SK-N-SH (cell line): ENCODE measurements around the gene ASH1L. TPM values are rescaled to one million over a fixed set of nuclear protein-coding genes. Genes with fewer than 3 reads are reported as not detected.
"Not testable (repeated sequence)": the region's sequence is repeated elsewhere in the genome, so short reads cannot be mapped to it uniquely, and the experiment has no call there.

Source experiments
- CTCF ChIA-PET: fragments of 300-600, 350-600 bp; formaldehyde crosslinking; extraction: SDS; loops from one replicate; lab custom pipeline; 2021; lab: Yijun Ruan, JAX
- POLR2A ChIA-PET: fragments of 350-600 bp; sonication (Branson Sonifier 250); formaldehyde crosslinking; extraction: SDS; loops from one replicate; lab custom pipeline; 2020; ENCODE audit warnings: antibody characterized with exemption, inconsistent platforms; lab: Yijun Ruan, JAX
- DNase-seq: peaks from one replicate; pipeline ENCODE4 v3.0.0; 2012
- H2AFZ ChIP-seq: fragments of 200-600 bp; sonication (generic); 2 replicates; pipeline ENCODE4 v1.8.1; 2016; ENCODE audit warnings: antibody characterized with exemption, mild to moderate bottlenecking, low read depth
- H3F3A ChIP-seq: fragments of 200-600 bp; sonication (generic); replicated peaks from 2 replicates; pipeline ENCODE3; 2016; ENCODE audit warnings: antibody characterized with exemption, mild to moderate bottlenecking; ENCODE audit not compliant: insufficient read depth
- H3K27ac ChIP-seq, 2 experiments: fragments of 200-500 bp in 1 of 2; fragments of 200-600 bp in 1 of 2; sonication (Bioruptor generic) in 1 of 2; sonication (generic), shearing (Covaris generic) in 1 of 2; 2 replicates each; pipeline versions ENCODE4 v1.5.1 to v1.6.1; 2014 to 2016; ENCODE audit warnings: low read depth in 2 of 2, inconsistent platforms in 1 of 2, low read length in 1 of 2, mild to moderate bottlenecking in 1 of 2, mixed read lengths in 1 of 2
- H3K27me3 ChIP-seq: fragments of 200-600 bp; sonication (generic), shearing (Covaris generic); 2 replicates; pipeline ENCODE4 v1.6.1; 2016; ENCODE audit warnings: mixed run types; ENCODE audit not compliant: insufficient read depth
- H3K36me3 ChIP-seq, 2 experiments: fragments of 200-500 bp in 1 of 2; fragments of 200-600 bp in 1 of 2; sonication (Bioruptor generic) in 1 of 2; sonication (generic) in 1 of 2; replicated peaks in 1 of 2; 2 replicates each; pipeline versions ENCODE3 to v1.5.1; 2014 to 2016; ENCODE audit warnings: low read length in 1 of 2, mild to moderate bottlenecking in 1 of 2; ENCODE audit not compliant: insufficient read depth in 2 of 2, control insufficient read depth in 1 of 2
- H3K4me1 ChIP-seq, 2 experiments: fragments of 200-500 bp in 1 of 2; fragments of 200-600 bp in 1 of 2; sonication (Bioruptor generic) in 1 of 2; sonication (generic), shearing (Covaris generic) in 1 of 2; 2 replicates each; pipeline versions ENCODE4 v1.5.1 to v1.6.1; 2014 to 2016; ENCODE audit warnings: low read depth in 1 of 2, low read length in 1 of 2, mixed run types in 1 of 2; ENCODE audit not compliant: insufficient read depth in 2 of 2, control insufficient read depth in 1 of 2
- H3K4me2 ChIP-seq: fragments of 200-600 bp; sonication (generic), shearing (Covaris generic); 2 replicates; pipeline ENCODE4 v1.6.1; 2017; ENCODE audit warnings: mixed run types
- H3K4me3 ChIP-seq, 2 experiments: fragments of 200-500 bp in 1 of 2; fragments of 200-600 bp in 1 of 2; sonication (Bioruptor generic) in 1 of 2; sonication (generic), shearing (Covaris generic) in 1 of 2; 2 replicates each; pipeline versions ENCODE4 v1.5.1 to v1.8.1; 2014 to 2016; ENCODE audit warnings: low read depth in 2 of 2, inconsistent platforms in 1 of 2, low read length in 1 of 2, mild to moderate bottlenecking in 1 of 2, mixed read lengths in 1 of 2, moderate library complexity in 1 of 2
- H3K79me2 ChIP-seq: fragments of 200-600 bp; sonication (generic); 2 replicates; pipeline ENCODE4 v1.8.1; 2017; ENCODE audit warnings: mild to moderate bottlenecking; ENCODE audit not compliant: insufficient read depth
- H3K9ac ChIP-seq: fragments of 200-600 bp; sonication (generic); 2 replicates; pipeline ENCODE4 v1.6.1; 2017; ENCODE audit warnings: mixed run types
- H3K9me2 ChIP-seq: fragments of 200-600 bp; sonication (generic); 2 replicates; pipeline ENCODE4 v1.6.1; 2017; ENCODE audit warnings: mixed run types
- H3K9me3 ChIP-seq: fragments of 200-600 bp; sonication (generic); 2 replicates; pipeline ENCODE4 v1.6.1; 2017; ENCODE audit warnings: mixed run types, mild to moderate bottlenecking, moderate library complexity
- H4K20me1 ChIP-seq: fragments of 200-600 bp; sonication (generic); 2 replicates; pipeline ENCODE4 v1.6.1; 2017; ENCODE audit warnings: mild to moderate bottlenecking, mixed run types; ENCODE audit not compliant: insufficient read depth
- EP300 ChIP-seq, 2 experiments: IDR thresholded peaks; 2 replicates each; pipeline versions ENCODE4 v1.4.0 to v1.6.1; 2012; ENCODE audit warnings: borderline replicate concordance in 1 of 2, low read depth in 1 of 2, low read length in 1 of 2
- EZH2phosphoT487 ChIP-seq: fragments of 200-600 bp; sonication (generic); IDR thresholded peaks from 2 replicates; pipeline ENCODE4 v1.6.1; 2017; ENCODE audit warnings: low read depth, mixed run types, mild to moderate bottlenecking, antibody characterized with exemption, moderate library complexity, borderline replicate concordance
- FOXM1 ChIP-seq: IDR thresholded peaks from 2 replicates; pipeline ENCODE4 v1.4.0; 2012; ENCODE audit warnings: low read depth, mild to moderate bottlenecking
- JUND ChIP-seq: IDR thresholded peaks from 2 replicates; pipeline ENCODE4 v1.4.0; 2012
- POLR2AphosphoS5 ChIP-seq: IDR thresholded peaks from 2 replicates; pipeline ENCODE4 v1.6.1; 2012; ENCODE audit warnings: low read depth, low read length
- TEAD4 ChIP-seq: IDR thresholded peaks from 2 replicates; pipeline ENCODE4 v1.4.0; 2012; ENCODE audit warnings: mild to moderate bottlenecking, borderline replicate concordance; ENCODE audit not compliant: insufficient read depth
- YY1 ChIP-seq: IDR thresholded peaks from 2 replicates; pipeline ENCODE4 v1.4.0; 2012; ENCODE audit warnings: low read depth, mild to moderate bottlenecking
- WGBS: methylation state at CpG from one replicate; pipeline ENCODE4 v1.1.6; 2017; ENCODE audit warnings: low lambda C conversion rate; 5-methylcytosine and 5-hydroxymethylcytosine counted together
- polyA plus RNA-seq, 3 experiments: library from polyadenylated mRNA; depleted of rRNA; stranded (reverse); fragments of >200 nt; gene quantifications; 2 replicates each; pipeline ENCODE4 v1.2.3, GENCODE V29; 2012
- TF ChIP-seq, protein P1 (sequence below): IDR thresholded peaks from 2 replicates; pipeline ENCODE4 v1.4.0; 2012; ENCODE audit warnings: low read depth, borderline replicate concordance
- TF ChIP-seq, protein P2 (sequence below): fragments of 200-600 bp; sonication (generic); IDR thresholded peaks from 2 replicates; pipeline ENCODE4 v1.6.1; 2017; ENCODE audit warnings: antibody characterized with exemption, mild to moderate bottlenecking, moderate library complexity
- TF ChIP-seq, protein P3 (sequence below): fragments of 150-350 bp; IDR thresholded peaks from 2 replicates; pipeline ENCODE4 v1.6.1; 2016; ENCODE audit warnings: mild to moderate bottlenecking, low read depth, low read length
- TF ChIP-seq, protein P4 (sequence below): IDR thresholded peaks from 2 replicates; pipeline ENCODE4; 2012
- TF ChIP-seq, protein P5 (sequence below): IDR thresholded peaks from 2 replicates; pipeline ENCODE4 v1.4.0; 2012; ENCODE audit warnings: low read depth

Gene ASH1L
- polyA plus RNA-seq, 1 of the 3 experiments (the other 2 are of a cell fraction), result 13.4 TPM

DNA sequence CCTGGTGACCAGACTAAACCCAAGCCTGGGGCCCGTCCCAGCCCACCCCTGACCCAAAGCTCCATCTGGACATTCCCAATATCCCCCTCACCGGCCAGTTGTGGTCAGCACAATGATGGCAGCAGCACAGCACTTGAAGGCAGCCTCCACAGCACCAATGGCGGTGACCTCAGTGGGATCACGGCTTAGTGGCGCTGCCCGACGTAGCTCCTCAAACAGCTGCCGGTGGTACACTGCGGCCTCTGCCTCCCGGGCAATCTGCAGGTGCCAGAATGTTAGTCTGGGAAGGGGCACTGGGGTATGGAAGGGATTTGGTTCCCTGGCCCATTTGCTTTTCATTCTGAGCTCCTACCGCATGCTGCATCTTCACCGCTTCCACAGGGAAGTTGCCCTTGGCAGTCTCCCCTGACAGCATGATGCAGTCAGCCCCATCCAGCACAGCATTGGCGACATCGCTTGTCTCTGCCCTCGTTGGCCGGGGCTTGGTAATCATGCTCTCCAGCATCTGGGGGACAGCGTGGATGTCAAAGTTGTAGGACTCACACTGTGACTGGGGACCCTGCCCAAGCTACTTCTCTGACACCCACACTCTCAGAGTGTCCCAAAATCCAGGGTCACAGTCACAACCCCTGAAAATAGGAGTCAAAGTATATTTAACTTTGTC, 269.4 kb downstream of the ASH1L start:
- Histone ChIP-seq H3K9me2 (no peaks in the 10 kb centered on the region), H3F3A (no peaks in the 10 kb centered on the region), H3K79me2 (no peaks in the 10 kb centered on the region), H2AFZ (no peak overlapping the region), H3K9ac (no peak overlapping the region), H3K4me2 (no peak overlapping the region), H4K20me1 (no peaks in the 10 kb centered on the region), H3K27ac (no peak overlapping the region), H3K27me3 (no peaks in the 10 kb centered on the region), H3K9me3 (no peaks in the 10 kb centered on the region), H3K36me3 (no peaks in the 10 kb centered on the region), H3K4me3 (no peak overlapping the region), H3K4me1 (no peaks in the 10 kb centered on the region)
- POLR2A ChIA-PET, result no interaction called here
- TF ChIP-seq, protein P1, sequence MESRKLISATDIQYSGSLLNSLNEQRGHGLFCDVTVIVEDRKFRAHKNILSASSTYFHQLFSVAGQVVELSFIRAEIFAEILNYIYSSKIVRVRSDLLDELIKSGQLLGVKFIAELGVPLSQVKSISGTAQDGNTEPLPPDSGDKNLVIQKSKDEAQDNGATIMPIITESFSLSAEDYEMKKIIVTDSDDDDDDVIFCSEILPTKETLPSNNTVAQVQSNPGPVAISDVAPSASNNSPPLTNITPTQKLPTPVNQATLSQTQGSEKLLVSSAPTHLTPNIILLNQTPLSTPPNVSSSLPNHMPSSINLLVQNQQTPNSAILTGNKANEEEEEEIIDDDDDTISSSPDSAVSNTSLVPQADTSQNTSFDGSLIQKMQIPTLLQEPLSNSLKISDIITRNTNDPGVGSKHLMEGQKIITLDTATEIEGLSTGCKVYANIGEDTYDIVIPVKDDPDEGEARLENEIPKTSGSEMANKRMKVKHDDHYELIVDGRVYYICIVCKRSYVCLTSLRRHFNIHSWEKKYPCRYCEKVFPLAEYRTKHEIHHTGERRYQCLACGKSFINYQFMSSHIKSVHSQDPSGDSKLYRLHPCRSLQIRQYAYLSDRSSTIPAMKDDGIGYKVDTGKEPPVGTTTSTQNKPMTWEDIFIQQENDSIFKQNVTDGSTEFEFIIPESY, result no peak
- no peak for TF ChIP-seq JUND
- TF ChIP-seq, protein P2, sequence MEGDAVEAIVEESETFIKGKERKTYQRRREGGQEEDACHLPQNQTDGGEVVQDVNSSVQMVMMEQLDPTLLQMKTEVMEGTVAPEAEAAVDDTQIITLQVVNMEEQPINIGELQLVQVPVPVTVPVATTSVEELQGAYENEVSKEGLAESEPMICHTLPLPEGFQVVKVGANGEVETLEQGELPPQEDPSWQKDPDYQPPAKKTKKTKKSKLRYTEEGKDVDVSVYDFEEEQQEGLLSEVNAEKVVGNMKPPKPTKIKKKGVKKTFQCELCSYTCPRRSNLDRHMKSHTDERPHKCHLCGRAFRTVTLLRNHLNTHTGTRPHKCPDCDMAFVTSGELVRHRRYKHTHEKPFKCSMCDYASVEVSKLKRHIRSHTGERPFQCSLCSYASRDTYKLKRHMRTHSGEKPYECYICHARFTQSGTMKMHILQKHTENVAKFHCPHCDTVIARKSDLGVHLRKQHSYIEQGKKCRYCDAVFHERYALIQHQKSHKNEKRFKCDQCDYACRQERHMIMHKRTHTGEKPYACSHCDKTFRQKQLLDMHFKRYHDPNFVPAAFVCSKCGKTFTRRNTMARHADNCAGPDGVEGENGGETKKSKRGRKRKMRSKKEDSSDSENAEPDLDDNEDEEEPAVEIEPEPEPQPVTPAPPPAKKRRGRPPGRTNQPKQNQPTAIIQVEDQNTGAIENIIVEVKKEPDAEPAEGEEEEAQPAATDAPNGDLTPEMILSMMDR, result no peak
- 72% methylated on average over 14 of the region's 17 CpGs for WGBS
- CTCF ChIA-PET, result interaction anchor here (0.9 to 2.0 kb wide), 4 partner anchors 12 to 49 kb away, joined by 3 to 10 read pairs (median 4); no protein-coding TSS in a partner anchor
- no peak for DNase-seq

DNA sequence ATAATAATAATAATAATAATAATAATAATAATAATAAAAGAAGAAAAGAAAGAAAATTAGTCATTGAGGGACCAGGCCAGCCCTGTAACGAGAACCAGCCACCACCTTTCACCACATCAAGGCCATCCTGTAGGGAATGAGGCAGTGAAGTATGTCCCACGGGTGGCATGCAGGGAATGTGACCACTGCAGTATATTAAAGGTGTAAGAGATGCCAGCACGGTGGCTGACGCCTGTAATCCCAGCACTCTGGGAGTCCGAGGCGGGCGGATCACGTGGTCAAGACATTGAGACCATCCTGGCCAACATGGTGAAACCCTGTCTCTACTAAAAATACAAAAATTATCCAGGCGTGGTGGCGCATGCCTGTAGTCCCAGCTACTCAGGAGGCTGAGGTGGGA, 271.6 kb downstream of the ASH1L start:
- H3F3A ChIP-seq, H4K20me1 ChIP-seq, H3K27me3 ChIP-seq, H2AFZ ChIP-seq, H3K4me2 ChIP-seq, H3K36me3 ChIP-seq, H3K4me1 ChIP-seq, H3K9me3 ChIP-seq, H3K79me2 ChIP-seq, H3K27ac ChIP-seq, H3K9me2 ChIP-seq, H3K9ac ChIP-seq, DNase-seq, POLR2A ChIA-PET, H3K4me3 ChIP-seq: not testable (repeated sequence)
- CTCF ChIA-PET, result interaction anchor here (1.8 kb wide), 1 partner anchor 12 kb away, joined by 8 read pairs; no protein-coding TSS in a partner anchor
- WGBS, result 75% methylated on average over 8 of the region's 10 CpGs

DNA sequence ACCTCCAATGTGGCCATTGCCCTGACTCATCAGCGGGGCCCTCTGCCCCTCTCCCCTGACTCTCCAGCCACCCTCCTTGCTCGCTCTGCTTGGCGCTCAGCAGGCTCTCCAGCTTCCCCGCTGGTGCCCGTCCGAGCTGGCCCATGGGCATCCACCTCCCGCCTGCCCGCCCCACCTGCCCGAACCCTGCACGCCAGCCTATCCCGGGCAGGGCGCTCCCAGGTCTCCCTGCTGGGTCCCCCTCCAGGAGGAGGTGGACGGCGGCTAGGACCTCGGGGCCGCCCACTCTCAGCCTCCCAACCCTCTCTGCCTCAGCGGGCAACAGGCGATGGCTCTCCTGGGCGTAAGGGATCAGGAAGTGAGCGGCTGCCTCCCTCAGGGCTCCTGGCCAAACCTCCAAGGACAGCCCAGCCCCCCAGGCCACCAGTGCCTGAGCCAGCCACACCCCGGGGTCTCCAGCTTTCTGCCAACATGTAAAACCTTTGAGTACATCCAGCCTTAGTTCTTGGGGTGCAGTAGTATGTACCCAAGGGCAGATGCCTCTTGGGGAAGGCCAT, 274.5 kb downstream of the ASH1L start:
- Histone ChIP-seq H3K9me3 (no peaks in the 10 kb centered on the region), H3K4me3 (no peak overlapping the region), H3K27me3 (no peaks in the 10 kb centered on the region), H4K20me1 (no peaks in the 10 kb centered on the region), H3K9me2 (no peaks in the 10 kb centered on the region), H3K27ac (no peak overlapping the region), H3K9ac (no peak overlapping the region), H3K4me2 (no peak overlapping the region), H3K79me2 (no peaks in the 10 kb centered on the region), H3K4me1 (no peaks in the 10 kb centered on the region), H2AFZ (no peak overlapping the region), H3K36me3 (no peaks in the 10 kb centered on the region), H3F3A (no peaks in the 10 kb centered on the region)
- POLR2A ChIA-PET, result no interaction called here
- 89% methylated on average over 14 of the region's 21 CpGs for WGBS
- no peak for DNase-seq
- CTCF ChIA-PET, result interaction anchor here (0.8 kb wide), 1 partner anchor 20 kb away, joined by 3 read pairs; the partner anchor contains the start of gene FDPS
- TF ChIP-seq, protein P3, sequence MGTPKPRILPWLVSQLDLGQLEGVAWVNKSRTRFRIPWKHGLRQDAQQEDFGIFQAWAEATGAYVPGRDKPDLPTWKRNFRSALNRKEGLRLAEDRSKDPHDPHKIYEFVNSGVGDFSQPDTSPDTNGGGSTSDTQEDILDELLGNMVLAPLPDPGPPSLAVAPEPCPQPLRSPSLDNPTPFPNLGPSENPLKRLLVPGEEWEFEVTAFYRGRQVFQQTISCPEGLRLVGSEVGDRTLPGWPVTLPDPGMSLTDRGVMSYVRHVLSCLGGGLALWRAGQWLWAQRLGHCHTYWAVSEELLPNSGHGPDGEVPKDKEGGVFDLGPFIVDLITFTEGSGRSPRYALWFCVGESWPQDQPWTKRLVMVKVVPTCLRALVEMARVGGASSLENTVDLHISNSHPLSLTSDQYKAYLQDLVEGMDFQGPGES, result no peak
- TF ChIP-seq POLR2AphosphoS5 (no peak), TEAD4 (no peak), FOXM1 (no peak), EP300 (IDR thresholded peaks at IDR 0.05; ENCODE audit: borderline replicate concordance in 1 of 2, low read depth in 1 of 2, low read length in 1 of 2) (no peak), EZH2phosphoT487 (no peak), YY1 (no peak), JUND (no peak)
- TF ChIP-seq, protein P4, sequence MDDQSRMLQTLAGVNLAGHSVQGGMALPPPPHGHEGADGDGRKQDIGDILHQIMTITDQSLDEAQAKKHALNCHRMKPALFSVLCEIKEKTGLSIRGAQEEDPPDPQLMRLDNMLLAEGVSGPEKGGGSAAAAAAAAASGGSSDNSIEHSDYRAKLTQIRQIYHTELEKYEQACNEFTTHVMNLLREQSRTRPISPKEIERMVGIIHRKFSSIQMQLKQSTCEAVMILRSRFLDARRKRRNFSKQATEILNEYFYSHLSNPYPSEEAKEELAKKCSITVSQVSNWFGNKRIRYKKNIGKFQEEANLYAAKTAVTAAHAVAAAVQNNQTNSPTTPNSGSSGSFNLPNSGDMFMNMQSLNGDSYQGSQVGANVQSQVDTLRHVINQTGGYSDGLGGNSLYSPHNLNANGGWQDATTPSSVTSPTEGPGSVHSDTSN, result no peak
- TF ChIP-seq, protein P5, sequence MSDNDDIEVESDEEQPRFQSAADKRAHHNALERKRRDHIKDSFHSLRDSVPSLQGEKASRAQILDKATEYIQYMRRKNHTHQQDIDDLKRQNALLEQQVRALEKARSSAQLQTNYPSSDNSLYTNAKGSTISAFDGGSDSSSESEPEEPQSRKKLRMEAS, result no peak
